Measurements from ENCODE around the gene UBE2U.

Gene UBE2U

DNA sequence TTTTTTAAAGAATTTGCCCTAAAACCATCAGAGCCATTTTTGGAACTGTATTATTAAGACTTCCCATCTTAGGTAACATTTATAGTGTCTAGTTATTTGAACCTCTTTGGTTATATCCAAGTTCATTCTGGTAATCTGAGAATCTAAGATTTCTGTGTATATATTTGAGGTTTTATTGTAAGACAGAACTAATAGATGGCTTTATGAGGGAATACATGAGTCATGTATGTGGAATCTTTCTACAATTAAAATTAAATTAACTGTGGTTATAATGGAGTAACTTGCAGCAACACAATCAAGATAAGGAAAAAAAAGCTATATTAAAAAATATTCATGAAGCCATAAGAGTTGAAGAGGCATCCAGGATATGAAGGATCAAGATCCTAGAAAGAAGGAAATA, 92.1 kb downstream of the UBE2U start:
- no peak for DNase-seq

- DNase-seq: no peak
These were observed 93.0 kb downstream of the UBE2U start for GRCh38 chr1:64296459-64296858.

DNA sequence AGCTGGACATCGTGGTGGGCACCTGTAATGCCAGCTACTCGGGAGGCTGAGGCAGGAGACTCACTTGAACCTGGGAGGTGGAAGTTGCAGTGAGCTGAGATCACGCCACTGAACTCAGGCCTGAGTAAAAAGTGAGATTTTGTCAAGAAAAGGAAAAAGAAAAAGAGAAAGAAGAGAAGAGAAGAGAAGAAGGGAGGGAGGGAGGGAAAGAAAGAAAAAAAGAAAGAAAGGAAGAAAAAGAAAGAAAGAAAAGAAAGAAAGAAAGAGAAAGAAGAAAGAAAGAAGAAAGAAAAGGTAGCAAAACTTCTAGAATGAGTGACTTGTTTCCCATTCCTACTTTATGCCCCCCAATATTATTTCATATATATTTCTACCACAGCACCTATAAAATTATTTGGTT, 98.8 kb downstream of the UBE2U start:
- DNase-seq: no peak

GRCh38 chr1:64302971-64303370, 99.5 kb downstream of the UBE2U start:
- DNase-seq: no peak

DNA sequence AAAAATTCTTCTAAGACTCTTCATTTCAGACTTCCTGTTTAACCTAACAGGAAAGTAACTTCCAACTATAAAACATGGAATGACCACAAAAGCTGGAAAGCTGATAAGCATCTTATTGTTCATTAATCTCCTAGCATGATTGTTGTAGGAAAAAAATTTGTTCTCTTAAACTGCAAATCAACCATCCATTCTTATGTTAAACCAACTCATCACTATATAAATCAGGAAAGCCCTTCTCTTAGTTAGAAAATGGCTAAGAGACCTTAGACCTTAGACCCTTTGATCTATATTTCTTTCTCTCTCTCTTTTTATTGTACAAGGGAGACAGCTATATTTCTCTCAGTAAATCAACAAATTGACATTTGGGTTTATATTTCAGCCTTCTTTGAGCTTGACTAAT, 101.4 kb downstream of the UBE2U start:
- DNase-seq: no peak

DNA sequence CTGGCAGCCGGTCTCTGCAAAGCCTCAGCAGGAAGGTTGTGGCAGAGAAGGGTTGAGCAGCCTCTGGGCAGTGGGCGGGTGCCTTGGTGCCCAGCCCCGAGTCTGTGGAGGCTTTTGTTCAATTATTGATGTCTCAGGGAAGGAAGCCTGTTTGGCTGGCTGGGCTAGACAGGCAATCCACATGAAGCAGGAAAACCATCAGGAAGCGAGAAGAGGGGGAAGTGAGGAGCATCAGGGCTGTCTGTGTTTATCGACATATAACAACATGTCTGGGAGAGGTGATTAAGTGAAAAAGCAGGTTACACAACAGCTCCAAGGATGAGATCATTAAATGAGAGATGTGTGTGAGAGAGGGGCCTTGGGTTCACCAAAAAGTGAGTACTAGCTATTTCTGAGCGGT, 105.4 kb downstream of the UBE2U start:
- DNase-seq: no peak

DNA sequence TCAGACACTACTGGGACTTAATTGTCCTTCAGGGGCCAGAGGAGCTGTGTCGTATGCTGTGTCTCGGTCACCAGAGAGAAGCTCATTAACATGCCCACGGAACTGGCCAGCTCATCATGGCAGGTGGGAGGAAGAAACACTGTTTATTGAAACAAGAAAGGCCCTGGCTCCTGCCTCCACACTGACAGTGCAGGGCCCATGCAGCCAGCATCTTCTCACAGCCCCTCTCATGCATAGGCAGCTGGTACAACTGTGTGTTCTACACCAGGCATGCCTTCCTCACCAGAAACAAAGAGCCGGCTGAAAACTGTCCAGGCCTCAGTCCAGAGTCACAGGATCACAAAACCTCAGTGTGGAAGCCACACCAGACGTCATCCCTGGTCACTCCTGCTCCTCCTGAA, 106.0 kb downstream of the UBE2U start:
- DNase-seq: no peak

- DNase-seq: no peak
These were observed 107.3 kb downstream of the UBE2U start for GRCh38 chr1:64310760-64311159.

- no peak for DNase-seq
These were observed 109.0 kb downstream of the UBE2U start for GRCh38 chr1:64312431-64312830.

DNA sequence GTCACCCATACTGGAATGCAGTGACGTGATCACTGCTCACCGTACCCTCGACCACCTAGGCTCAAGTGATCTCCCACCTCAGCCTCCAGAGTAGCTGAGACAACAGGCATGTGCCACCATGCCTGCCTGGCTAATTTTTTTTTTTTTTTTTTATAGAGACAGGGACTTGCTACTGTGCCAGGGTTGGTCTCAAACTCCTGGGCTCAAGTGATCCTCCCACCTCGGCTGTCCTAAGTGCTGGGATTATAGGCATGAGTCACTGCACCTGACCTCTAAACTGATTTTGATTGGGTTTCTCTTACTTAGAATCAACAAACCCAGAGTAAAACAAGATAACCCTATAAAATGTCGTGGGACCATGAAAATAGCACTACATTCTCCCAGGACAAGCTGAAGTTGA, 112.0 kb downstream of the UBE2U start:
- DNase-seq: no peak
